H9 (cell line): Measurements from ENCODE around the gene ZSWIM3. TPM values are rescaled to one million over a fixed set of nuclear protein-coding genes. Genes with fewer than 3 reads are reported as not detected.

ENCODE experiments used
- DNase-seq: peaks from one replicate; pipeline ENCODE4 v3.0.0-alpha.2; 2017
- H2AFZ ChIP-seq: one replicate; pipeline ENCODE4 v1.6.1; 2013; ENCODE audit warnings: mild to moderate bottlenecking, low read length, control low read depth, moderate library complexity
- H2AK5ac ChIP-seq: 2 replicates; pipeline ENCODE4 v1.6.1; 2013; ENCODE audit warnings: low read length, control low read depth, mixed read lengths; ENCODE audit not compliant: insufficient read length
- H2BK120ac ChIP-seq: one replicate; pipeline ENCODE4 v1.6.1; 2013; ENCODE audit warnings: low read depth, mild to moderate bottlenecking, low read length, control low read depth, inconsistent platforms; ENCODE audit not compliant: poor library complexity, severe bottlenecking
- H2BK12ac ChIP-seq: 2 replicates; pipeline ENCODE4 v1.6.1; 2013; ENCODE audit warnings: low read length, control low read depth, mixed read lengths, low read depth; ENCODE audit not compliant: insufficient read length
- H2BK15ac ChIP-seq: 2 replicates; pipeline ENCODE4 v1.6.1; 2013; ENCODE audit warnings: low read depth, low read length, control low read depth
- H2BK20ac ChIP-seq: one replicate; pipeline ENCODE4 v1.6.1; 2013; ENCODE audit warnings: low read depth, mild to moderate bottlenecking, low read length, control low read depth, inconsistent platforms; ENCODE audit not compliant: poor library complexity, severe bottlenecking
- H2BK5ac ChIP-seq: 2 replicates; pipeline ENCODE4 v1.6.1; 2013; ENCODE audit warnings: low read length, control low read depth, mixed read lengths; ENCODE audit not compliant: insufficient read length
- H3K14ac ChIP-seq: 2 replicates; pipeline ENCODE4 v1.6.1; 2013; ENCODE audit warnings: low read length, control low read depth; ENCODE audit not compliant: insufficient read depth
- H3K18ac ChIP-seq: 2 replicates; pipeline ENCODE4 v1.6.1; 2013; ENCODE audit warnings: low read depth, mild to moderate bottlenecking, mixed read lengths, low read length, control low read depth; ENCODE audit not compliant: insufficient read length
- H3K23ac ChIP-seq: 2 replicates; pipeline ENCODE4 v1.6.1; 2013; ENCODE audit warnings: low read length, control low read depth, mixed read lengths, low read depth; ENCODE audit not compliant: insufficient read length
- H3K23me2 ChIP-seq: 2 replicates; pipeline ENCODE4 v1.6.1; 2013; ENCODE audit warnings: low read depth, mild to moderate bottlenecking, mixed read lengths, low read length, control low read depth; ENCODE audit not compliant: insufficient read length, poor library complexity, severe bottlenecking
- H3K27ac ChIP-seq: 2 replicates; pipeline ENCODE4 v1.5.1; 2013; ENCODE audit warnings: low read length, control low read depth, mixed read lengths, low read depth; ENCODE audit not compliant: insufficient read length
- H3K27me3 ChIP-seq: 2 replicates; pipeline ENCODE4 v1.6.1; 2013; ENCODE audit warnings: low read length, control low read depth, inconsistent platforms; ENCODE audit not compliant: insufficient read depth
- H3K4ac ChIP-seq: 2 replicates; pipeline ENCODE4 v1.6.1; 2013; ENCODE audit warnings: low read depth, mild to moderate bottlenecking, control low read depth, inconsistent platforms, low read length, moderate library complexity
- H3K4me1 ChIP-seq: 2 replicates; pipeline ENCODE4 v1.6.1; 2013; ENCODE audit warnings: low read length, control low read depth, inconsistent platforms; ENCODE audit not compliant: insufficient read depth
- H3K4me2 ChIP-seq: 2 replicates; pipeline ENCODE4 v1.6.1; 2013; ENCODE audit warnings: low read length, control low read depth, mixed read lengths; ENCODE audit not compliant: insufficient read length, insufficient read depth
- H3K56ac ChIP-seq: 2 replicates; pipeline ENCODE4 v1.6.1; 2013; ENCODE audit warnings: low read depth, mild to moderate bottlenecking, mixed read lengths, low read length, control low read depth; ENCODE audit not compliant: insufficient read length
- H3K79me1 ChIP-seq: 2 replicates; pipeline ENCODE4 v1.6.1; 2013; ENCODE audit warnings: low read depth, mild to moderate bottlenecking, moderate library complexity, low read length, control low read depth, inconsistent platforms; ENCODE audit not compliant: insufficient read depth, poor library complexity, severe bottlenecking
- H3K79me2 ChIP-seq: 2 replicates; pipeline ENCODE4 v1.6.1; 2013; ENCODE audit warnings: low read length, control low read depth, inconsistent platforms; ENCODE audit not compliant: insufficient read depth
- H3K9ac ChIP-seq: 2 replicates; pipeline ENCODE4 v1.6.1; 2013; ENCODE audit warnings: low read length, control low read depth, mixed read lengths; ENCODE audit not compliant: insufficient read length; ENCODE audit errors: extremely low read depth
- H3K9me3 ChIP-seq: one replicate; pipeline ENCODE4 v1.6.1; 2013; ENCODE audit warnings: low read depth, low read length, inconsistent platforms; ENCODE audit not compliant: control insufficient read depth
- H3T11ph ChIP-seq: one replicate; pipeline ENCODE4 v1.6.1; 2013; ENCODE audit warnings: mild to moderate bottlenecking, low read length, control low read depth, inconsistent platforms
- H4K20me1 ChIP-seq: one replicate; pipeline ENCODE4 v1.6.1; 2013; ENCODE audit not compliant: control insufficient read depth, insufficient read length, insufficient read depth
- H4K5ac ChIP-seq: 2 replicates; pipeline ENCODE4 v1.6.1; 2013; ENCODE audit warnings: low read depth, mild to moderate bottlenecking, mixed read lengths, low read length, control low read depth; ENCODE audit not compliant: insufficient read length
- H4K8ac ChIP-seq: replicated peaks from 2 replicates; pipeline ENCODE4 v1.6.1; 2013; ENCODE audit warnings: low read length, control low read depth, mixed read lengths, low read depth; ENCODE audit not compliant: insufficient read length
- H4K91ac ChIP-seq: 2 replicates; pipeline ENCODE4 v1.6.1; 2013; ENCODE audit warnings: low read depth, mild to moderate bottlenecking, moderate library complexity, mixed read lengths, low read length, control low read depth; ENCODE audit not compliant: insufficient read length
- H3K27ac Mint-ChIP-seq, 3 experiments: 2 replicates in 2 of 3; 3 replicates in 1 of 3; pipeline ENCODE4 v1.8.0; 2020 to 2021; ENCODE audit warnings: mixed read lengths in 3 of 3, mild to moderate bottlenecking in 1 of 3, moderate library complexity in 1 of 3
- H3K27me3 Mint-ChIP-seq: 2 replicates; pipeline ENCODE4 v1.8.0; 2021; ENCODE audit warnings: low read depth, mild to moderate bottlenecking, moderate library complexity, mixed read lengths
- H3K36me3 Mint-ChIP-seq, 3 experiments: 2 replicates in 2 of 3; 3 replicates in 1 of 3; pipeline ENCODE4 v1.8.0; 2020 to 2021; ENCODE audit warnings: low read depth in 3 of 3, mixed read lengths in 3 of 3; ENCODE audit not compliant: insufficient read depth in 1 of 3
- H3K4me1 Mint-ChIP-seq, 2 experiments: 2 replicates each; pipeline ENCODE4 v1.8.0; 2020; ENCODE audit warnings: mixed read lengths in 2 of 2
- H3K4me3 Mint-ChIP-seq, 2 experiments: 2 replicates in 1 of 2; 3 replicates in 1 of 2; pipeline ENCODE4 v1.8.0; 2020 to 2021; ENCODE audit warnings: mild to moderate bottlenecking in 2 of 2, mixed read lengths in 2 of 2, moderate library complexity in 1 of 2
- H3K9me3 Mint-ChIP-seq, 2 experiments: 2 replicates in 1 of 2; 3 replicates in 1 of 2; pipeline ENCODE4 v1.8.0; 2020; ENCODE audit warnings: mild to moderate bottlenecking in 2 of 2, mixed read lengths in 2 of 2, moderate library complexity in 1 of 2
- WGBS: extraction: QIAGEN DNeasy Blood & Tissue Kit; methylation state at CpG from one replicate; pipeline ENCODE4 v1.1.7; 2013; ENCODE audit warnings: missing lambda C conversion rate, low lambda C conversion rate, mixed read lengths; ENCODE audit not compliant: insufficient read length; ENCODE audit errors: extremely low coverage; 5-methylcytosine and 5-hydroxymethylcytosine counted together
- total RNA-seq: library from RNA; stranded (reverse); gene quantifications from 2 replicates; pipeline ENCODE4 v1.2.1, GENCODE V29; 2021
- TF ChIP-seq, protein P1 (sequence below): fragments of 200-600 bp; sonication (generic); conservative IDR thresholded peaks from 3 replicates; pipeline ENCODE4 v1.8.0; 2021; ENCODE audit warnings: antibody characterized with exemption, mild to moderate bottlenecking

The ZSWIM3 gene
- total RNA-seq, 1 experiment from 2014 or later, result 8.0 TPM

GRCh38 chr20:45848421-45848820, 9.0 kb upstream of the ZSWIM3 start:
- no peak overlapping the region for H3K4me3 Mint-ChIP-seq
- no peak overlapping the region for H3K27ac ChIP-seq
- H3K9ac ChIP-seq, result no peak overlapping the region
- no peaks in the 10 kb centered on the region for H3K9me3 ChIP-seq
- no peak overlapping the region for H4K91ac ChIP-seq
- H3K56ac ChIP-seq, result no peak overlapping the region
- no peak overlapping the region for H3K4me2 ChIP-seq
- no peaks in the 10 kb centered on the region for H3K23me2 ChIP-seq
- H3K27ac Mint-ChIP-seq, result peak overlapping the region in 2 of 3 experiments; percentile 75 to 77; a peak in 3 of 7 replicates
- no CpG with 5 or more reads among the region's 8 CpGs for WGBS
- no peak overlapping the region for H2BK12ac ChIP-seq
- H3K18ac ChIP-seq, result no peak overlapping the region
- no peaks in the 10 kb centered on the region for H3K79me2 ChIP-seq
- no peak overlapping the region for H2BK120ac ChIP-seq
- no peak overlapping the region for H2BK5ac ChIP-seq
- H2BK15ac ChIP-seq, result no peak overlapping the region
- H3K4ac ChIP-seq, result no peak overlapping the region
- H2AFZ ChIP-seq, result no peak overlapping the region
- no peak overlapping the region for H4K8ac ChIP-seq
- H4K5ac ChIP-seq, result no peak overlapping the region
- 0 out of 2 replicates have a peak, but pooled peaks cover 3% of the 10 kb centered on the region for H3K4me1 ChIP-seq
- no peak overlapping the region for H3K23ac ChIP-seq
- DNase-seq, result no peak
- H3K4me1 Mint-ChIP-seq, result peaks cover 15 to 16% of the 10 kb centered on the region in 2 experiments
- no peak overlapping the region for H3K14ac ChIP-seq
- H3K27me3 ChIP-seq, result no peaks in the 10 kb centered on the region
- TF ChIP-seq, protein P1, sequence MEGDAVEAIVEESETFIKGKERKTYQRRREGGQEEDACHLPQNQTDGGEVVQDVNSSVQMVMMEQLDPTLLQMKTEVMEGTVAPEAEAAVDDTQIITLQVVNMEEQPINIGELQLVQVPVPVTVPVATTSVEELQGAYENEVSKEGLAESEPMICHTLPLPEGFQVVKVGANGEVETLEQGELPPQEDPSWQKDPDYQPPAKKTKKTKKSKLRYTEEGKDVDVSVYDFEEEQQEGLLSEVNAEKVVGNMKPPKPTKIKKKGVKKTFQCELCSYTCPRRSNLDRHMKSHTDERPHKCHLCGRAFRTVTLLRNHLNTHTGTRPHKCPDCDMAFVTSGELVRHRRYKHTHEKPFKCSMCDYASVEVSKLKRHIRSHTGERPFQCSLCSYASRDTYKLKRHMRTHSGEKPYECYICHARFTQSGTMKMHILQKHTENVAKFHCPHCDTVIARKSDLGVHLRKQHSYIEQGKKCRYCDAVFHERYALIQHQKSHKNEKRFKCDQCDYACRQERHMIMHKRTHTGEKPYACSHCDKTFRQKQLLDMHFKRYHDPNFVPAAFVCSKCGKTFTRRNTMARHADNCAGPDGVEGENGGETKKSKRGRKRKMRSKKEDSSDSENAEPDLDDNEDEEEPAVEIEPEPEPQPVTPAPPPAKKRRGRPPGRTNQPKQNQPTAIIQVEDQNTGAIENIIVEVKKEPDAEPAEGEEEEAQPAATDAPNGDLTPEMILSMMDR, result no peak
- H3K79me1 ChIP-seq, result no peaks in the 10 kb centered on the region
- H3K36me3 Mint-ChIP-seq, result peaks cover 8 to 48% (median 46%) of the 10 kb centered on the region in 3 experiments
- H2AK5ac ChIP-seq, result no peak overlapping the region
- no peak overlapping the region for H3T11ph ChIP-seq
- H3K27me3 Mint-ChIP-seq, result no peaks in the 10 kb centered on the region
- H3K9me3 Mint-ChIP-seq, result no peaks in the 10 kb centered on the region
- H2BK20ac ChIP-seq, result no peak overlapping the region
- H4K20me1 ChIP-seq, result no peaks in the 10 kb centered on the region
